ENCODE results near the gene NAALADL2. TPM values are rescaled to one million over a fixed set of nuclear protein-coding genes. Genes with fewer than 3 reads are reported as not detected.

The NAALADL2 gene
- total RNA-seq, 1 experiment from 2014 or later: 1.9 TPM

DNA sequence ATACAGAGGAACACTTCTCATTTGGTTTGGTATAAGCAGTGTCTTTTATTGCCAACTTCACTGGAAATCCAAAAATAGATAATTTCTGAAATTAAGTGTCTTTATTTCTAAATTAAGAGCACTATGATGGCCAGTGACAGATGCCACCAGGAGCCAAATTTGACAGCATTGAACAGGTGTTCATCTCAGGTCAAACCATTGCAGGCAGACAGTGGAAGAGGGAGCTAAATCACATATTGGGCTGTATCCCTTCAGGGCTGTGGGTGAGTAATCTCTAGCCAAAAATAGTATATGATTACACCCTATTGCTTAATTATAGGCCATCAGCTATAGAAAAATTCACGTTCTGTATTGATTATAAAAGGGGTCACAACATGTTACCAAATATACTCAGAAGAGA is 457.7 kb downstream of the NAALADL2 start:
- Histone ChIP-seq H4K20me1 (ENCODE audit: low read length) (no peaks in the 10 kb centered on the region), H3K9me3 (ENCODE audit: low read length) (no peaks in the 10 kb centered on the region), H3K36me3 (ENCODE audit: low read depth, low read length) (no peaks in the 10 kb centered on the region), H3F3A (ENCODE audit: low read length, unreplicated experiment) (no peaks in the 10 kb centered on the region), H3K4me2 (ENCODE audit: low read length) (no peak overlapping the region), H3K27ac (ENCODE audit: low read length) (no peak overlapping the region), H2AFZ (ENCODE audit: low read length) (no peak overlapping the region), H3K4me3 (ENCODE audit: low read length) (no peak overlapping the region), H3K9me2 (replicated peaks; ENCODE audit: low read length) (no peaks in the 10 kb centered on the region), H3K4me1 (ENCODE audit: insufficient read depth, low read length) (no peaks in the 10 kb centered on the region), H3K79me2 (ENCODE audit: low read length) (no peaks in the 10 kb centered on the region), H3K27me3 (ENCODE audit: low read length) (no peaks in the 10 kb centered on the region), H3K9ac (ENCODE audit: low read length) (no peak overlapping the region)
- ChIA-PET POLR2A (ENCODE audit: unreplicated experiment) (no interaction called here), CTCF (no interaction called here)
- no peak for DNase-seq
- BruUV-seq (replicated peaks): no TSS peak
- intact Hi-C loops (cut with micrococcal nuclease): no loop called here
- TF ChIP-seq EZH2phosphoT487 (IDR thresholded peaks at IDR 0.05; ENCODE audit: borderline replicate concordance, low read length): no peak
- TF ChIP-seq EZH2 (IDR thresholded peaks at IDR 0.05; ENCODE audit: low read length, unreplicated experiment): no peak
- TF ChIP-seq, protein P1, sequence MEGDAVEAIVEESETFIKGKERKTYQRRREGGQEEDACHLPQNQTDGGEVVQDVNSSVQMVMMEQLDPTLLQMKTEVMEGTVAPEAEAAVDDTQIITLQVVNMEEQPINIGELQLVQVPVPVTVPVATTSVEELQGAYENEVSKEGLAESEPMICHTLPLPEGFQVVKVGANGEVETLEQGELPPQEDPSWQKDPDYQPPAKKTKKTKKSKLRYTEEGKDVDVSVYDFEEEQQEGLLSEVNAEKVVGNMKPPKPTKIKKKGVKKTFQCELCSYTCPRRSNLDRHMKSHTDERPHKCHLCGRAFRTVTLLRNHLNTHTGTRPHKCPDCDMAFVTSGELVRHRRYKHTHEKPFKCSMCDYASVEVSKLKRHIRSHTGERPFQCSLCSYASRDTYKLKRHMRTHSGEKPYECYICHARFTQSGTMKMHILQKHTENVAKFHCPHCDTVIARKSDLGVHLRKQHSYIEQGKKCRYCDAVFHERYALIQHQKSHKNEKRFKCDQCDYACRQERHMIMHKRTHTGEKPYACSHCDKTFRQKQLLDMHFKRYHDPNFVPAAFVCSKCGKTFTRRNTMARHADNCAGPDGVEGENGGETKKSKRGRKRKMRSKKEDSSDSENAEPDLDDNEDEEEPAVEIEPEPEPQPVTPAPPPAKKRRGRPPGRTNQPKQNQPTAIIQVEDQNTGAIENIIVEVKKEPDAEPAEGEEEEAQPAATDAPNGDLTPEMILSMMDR (conservative IDR thresholded peaks at IDR 0.05; ENCODE audit: low read depth, low read length): no peak
- no peak for ATAC-seq

DNA sequence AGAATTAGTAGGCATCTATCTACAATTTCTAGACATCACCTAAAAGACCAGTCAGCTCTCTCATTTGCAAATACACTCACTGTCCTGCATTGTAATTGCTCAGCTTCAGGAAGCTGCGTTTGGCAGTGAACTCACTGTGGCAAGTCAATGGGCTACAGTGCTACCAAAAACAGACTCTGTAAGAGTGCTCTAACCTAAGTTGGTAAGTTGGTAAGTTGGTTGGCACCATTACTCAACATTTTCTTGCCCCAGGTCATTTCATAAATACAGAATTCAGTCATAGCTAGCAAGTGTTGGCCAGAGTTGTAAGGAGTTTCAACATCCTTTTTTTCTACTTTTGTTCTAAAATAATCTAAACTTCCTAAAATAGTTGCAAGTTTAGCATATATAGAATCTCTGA is 466.3 kb downstream of the NAALADL2 start:
- Histone ChIP-seq H3K4me1 (ENCODE audit: insufficient read depth, low read length) (no peaks in the 10 kb centered on the region), H3K9ac (ENCODE audit: low read length) (no peak overlapping the region), H3K27me3 (ENCODE audit: low read length) (no peaks in the 10 kb centered on the region), H2AFZ (ENCODE audit: low read length) (no peak overlapping the region), H3K27ac (ENCODE audit: low read length) (no peak overlapping the region), H4K20me1 (ENCODE audit: low read length) (no peaks in the 10 kb centered on the region), H3K36me3 (ENCODE audit: low read depth, low read length) (no peaks in the 10 kb centered on the region), H3K9me3 (ENCODE audit: low read length) (no peaks in the 10 kb centered on the region), H3K79me2 (ENCODE audit: low read length) (no peaks in the 10 kb centered on the region), H3K9me2 (replicated peaks; ENCODE audit: low read length) (no peaks in the 10 kb centered on the region), H3K4me3 (ENCODE audit: low read length) (no peak overlapping the region), H3K4me2 (ENCODE audit: low read length) (no peak overlapping the region), H3F3A (ENCODE audit: low read length, unreplicated experiment) (no peaks in the 10 kb centered on the region)
- intact Hi-C loops (cut with micrococcal nuclease): no loop called here
- ChIA-PET POLR2A (ENCODE audit: unreplicated experiment) (no interaction called here), CTCF (no interaction called here)
- no TSS peak for BruUV-seq (replicated peaks)
- no peak for DNase-seq
- no peak for TF ChIP-seq EZH2 (IDR thresholded peaks at IDR 0.05; ENCODE audit: low read length, unreplicated experiment)
- TF ChIP-seq EZH2phosphoT487 (IDR thresholded peaks at IDR 0.05; ENCODE audit: borderline replicate concordance, low read length): no peak
- TF ChIP-seq, protein P1 (conservative IDR thresholded peaks at IDR 0.05; ENCODE audit: low read depth, low read length): no peak
- no peak for ATAC-seq

DNA sequence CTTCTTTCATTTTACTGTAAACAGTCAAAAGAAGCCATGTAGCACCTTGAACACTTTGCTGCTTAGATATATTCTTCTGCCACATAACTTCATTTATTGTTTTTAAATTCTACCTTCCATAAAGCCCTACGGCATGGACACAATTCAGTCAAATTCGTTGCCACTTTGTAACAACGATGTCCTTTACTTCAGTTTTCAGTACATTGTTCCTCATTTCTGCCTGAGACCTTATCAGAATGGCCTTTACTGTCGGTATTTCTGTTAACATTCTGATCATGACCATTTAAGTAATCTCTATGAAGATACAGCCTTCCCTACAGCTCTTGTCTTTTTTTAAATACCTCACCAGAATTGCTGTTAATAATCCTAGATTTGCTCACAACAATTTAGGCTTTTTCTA is 466.9 kb downstream of the NAALADL2 start:
- CTCF ChIA-PET: no interaction called here
- no peak overlapping the region for H3K4me2 ChIP-seq (ENCODE audit: low read length)
- intact Hi-C loops (cut with micrococcal nuclease): no loop called here
- no TSS peak for BruUV-seq (replicated peaks)
- no peak overlapping the region for H2AFZ ChIP-seq (ENCODE audit: low read length)
- H4K20me1 ChIP-seq (ENCODE audit: low read length): no peaks in the 10 kb centered on the region
- no peaks in the 10 kb centered on the region for H3K9me3 ChIP-seq (ENCODE audit: low read length)
- H3K4me1 ChIP-seq (ENCODE audit: insufficient read depth, low read length): no peaks in the 10 kb centered on the region
- POLR2A ChIA-PET (ENCODE audit: unreplicated experiment): no interaction called here
- H3F3A ChIP-seq (ENCODE audit: low read length, unreplicated experiment): no peaks in the 10 kb centered on the region
- no peaks in the 10 kb centered on the region for H3K79me2 ChIP-seq (ENCODE audit: low read length)
- no peaks in the 10 kb centered on the region for H3K36me3 ChIP-seq (ENCODE audit: low read depth, low read length)
- H3K27ac ChIP-seq (ENCODE audit: low read length): no peak overlapping the region
- no peaks in the 10 kb centered on the region for H3K27me3 ChIP-seq (ENCODE audit: low read length)
- no peak overlapping the region for H3K4me3 ChIP-seq (ENCODE audit: low read length)
- no peak for TF ChIP-seq EZH2phosphoT487 (IDR thresholded peaks at IDR 0.05; ENCODE audit: borderline replicate concordance, low read length)
- no peak for TF ChIP-seq EZH2 (IDR thresholded peaks at IDR 0.05; ENCODE audit: low read length, unreplicated experiment)
- TF ChIP-seq, protein P1 (conservative IDR thresholded peaks at IDR 0.05; ENCODE audit: low read depth, low read length): no peak
- no peak for DNase-seq
- no peak overlapping the region for H3K9ac ChIP-seq (ENCODE audit: low read length)
- no peaks in the 10 kb centered on the region for H3K9me2 ChIP-seq (replicated peaks; ENCODE audit: low read length)
- no peak for ATAC-seq
